CD4-positive, alpha-beta T cell (primary cell): ENCODE results near the gene OASL. TPM values are rescaled to one million over a fixed set of nuclear protein-coding genes. Genes with fewer than 3 reads are reported as not detected.
A peak's percentile ranks its signal among the peaks of the same experiment; 100 is the strongest.

Experiments used
- ATAC-seq: fragments of 200-7000 bp; cut with Tn5 transposase; one replicate; pipeline ENCODE4 v1.10.0; 2022; ENCODE audit warnings: mild to moderate bottlenecking; ENCODE audit not compliant: poor library complexity
- CTCF ChIA-PET: fragments of 350-600 bp; sonication (Branson Sonifier 250); formaldehyde crosslinking; loops from one replicate; lab custom pipeline; 2021; ENCODE audit warnings: antibody characterized with exemption, inconsistent platforms; lab: Charles Lee
- POLR2A ChIA-PET: fragments of 350-600 bp; sonication (Branson Sonifier 250); formaldehyde crosslinking; loops from one replicate; lab custom pipeline; 2021; ENCODE audit warnings: antibody characterized with exemption, inconsistent platforms; lab: Charles Lee
- DNase-seq, 14 experiments: peaks; one replicate each; pipeline ENCODE4 v3.0.0-alpha.2; 2013 to 2020; ENCODE audit warnings: mixed read lengths in 2 of 14
- H3K27ac ChIP-seq, 2 donors: one replicate each; pipeline versions ENCODE4 v1.5.1 to v1.7.0; 2013; ENCODE audit warnings: low read length in 2 of 2, low read depth in 1 of 2, mild to moderate bottlenecking in 1 of 2
- H3K27me3 ChIP-seq, 2 experiments: 1 replicate in 1 of 2; 2 replicates in 1 of 2; pipeline versions ENCODE4 v1.6.1 to v1.7.0; 2013; ENCODE audit warnings: low read length in 2 of 2, control low read depth in 1 of 2, mild to moderate bottlenecking in 1 of 2, moderate library complexity in 1 of 2; ENCODE audit not compliant: insufficient read depth in 2 of 2, control insufficient read depth in 1 of 2
- H3K36me3 ChIP-seq: one replicate; pipeline ENCODE4 v1.6.1; 2013; ENCODE audit warnings: low read length, control low read depth; ENCODE audit not compliant: insufficient read depth
- H3K4me1 ChIP-seq: one replicate; pipeline ENCODE4 v1.6.1; 2013; ENCODE audit warnings: low read length, control low read depth; ENCODE audit not compliant: insufficient read depth
- H3K4me3 ChIP-seq: one replicate; pipeline ENCODE4 v1.5.1; 2013; ENCODE audit warnings: mild to moderate bottlenecking, low read length, moderate library complexity
- H3K9me3 ChIP-seq, 2 experiments: 1 replicate in 1 of 2; 2 replicates in 1 of 2; pipeline versions ENCODE4 v1.6.1 to v1.7.0; 2013; ENCODE audit warnings: low read length in 2 of 2, mild to moderate bottlenecking in 2 of 2, control low read depth in 1 of 2, moderate library complexity in 1 of 2; ENCODE audit not compliant: control insufficient read depth in 1 of 2, insufficient read depth in 1 of 2
- H3K27ac Mint-ChIP-seq: one replicate; pipeline ENCODE4 v1.8.0; 2020; ENCODE audit warnings: mixed read lengths
- H3K27me3 Mint-ChIP-seq: one replicate; pipeline ENCODE4 v1.8.0; 2021; ENCODE audit warnings: mixed read lengths
- H3K36me3 Mint-ChIP-seq: one replicate; pipeline ENCODE4 v1.8.0; 2021; ENCODE audit warnings: low read depth, mixed read lengths
- H3K4me1 Mint-ChIP-seq: one replicate; pipeline ENCODE4 v1.8.0; 2021; ENCODE audit warnings: low read depth, mixed read lengths
- H3K4me3 Mint-ChIP-seq: one replicate; pipeline ENCODE4 v1.8.0; 2020; ENCODE audit warnings: mild to moderate bottlenecking, mixed read lengths
- H3K9me3 Mint-ChIP-seq: one replicate; pipeline ENCODE4 v1.8.0; 2020; ENCODE audit warnings: mixed read lengths
- CTCF ChIP-seq: fragments of 200-600 bp; IDR thresholded peaks from one replicate; pipeline ENCODE4 v1.8.0; 2022; ENCODE audit warnings: antibody characterized with exemption, mild to moderate bottlenecking
- intact Hi-C, 2 experiments: fragments of 100-400 bp; cut with DNase I in 1 of 2; cut with micrococcal nuclease in 1 of 2; formaldehyde crosslinking; loops; one replicate each; pipeline versions ENCODE4 v1.15.1 to v1.9.0; 2023 to 2025; cut with DNase I, micrococcal nuclease
- total RNA-seq, 174 experiments: library from RNA in 2 of 174; stranded (reverse) in 2 of 174; gene quantifications; one replicate each; pipeline ENCODE4 v1.2.3 and lab custom pipeline; 2021 to 2026

Gene OASL
- total RNA-seq, 2 experiments from 2014 or later: 33.0 to 34.7 TPM

- H3K27me3 Mint-ChIP-seq: no peaks in the 10 kb centered on the region
- Histone ChIP-seq H3K9me3 (no peaks in the 10 kb centered on the region), H3K36me3 (peaks cover 19% of the 10 kb centered on the region), H3K4me3 (peak overlapping the region; percentile 17), H3K27ac (peak overlapping the region; percentile 42 to 73), H3K27me3 (no peaks in the 10 kb centered on the region), H3K4me1 (peaks cover 63% of the 10 kb centered on the region)
- intact Hi-C loops: no loop called here
- H3K27ac Mint-ChIP-seq: peak overlapping the region; percentile 89
- H3K4me3 Mint-ChIP-seq: peak overlapping the region; percentile 75
- peaks cover 45% of the 10 kb centered on the region for H3K36me3 Mint-ChIP-seq
- CTCF ChIA-PET: interaction anchor here (1.9 to 2.6 kb wide), 2 partner anchors 27 to 62 kb away, joined by 4 to 15 read pairs; no protein-coding TSS in a partner anchor
- TF ChIP-seq CTCF: no peak
- DNase-seq: peak in 13 of 14 experiments; percentile 31 to 88 (median 55)
- POLR2A ChIA-PET: interaction anchor here (0.6 to 1.9 kb wide), 5 partner anchors 9 to 177 kb away, joined by 3 to 9 read pairs (median 3); no protein-coding TSS in a partner anchor
- peak; percentile 75 for ATAC-seq
- no peaks in the 10 kb centered on the region for H3K9me3 Mint-ChIP-seq
- H3K4me1 Mint-ChIP-seq: peaks cover 46% of the 10 kb centered on the region
Measured at GRCh38 chr12:121033625-121034349, 5.3 kb downstream of the OASL start.

GRCh38 chr12:121030576-121031212 is 8.4 kb downstream of the OASL start:
- H3K36me3 ChIP-seq: peaks cover 44% of the 10 kb centered on the region
- no peaks in the 10 kb centered on the region for H3K9me3 ChIP-seq
- Mint-ChIP-seq H3K27me3 (no peaks in the 10 kb centered on the region), H3K9me3 (no peaks in the 10 kb centered on the region), H3K27ac (no peak overlapping the region), H3K36me3 (peaks cover 66% of the 10 kb centered on the region), H3K4me1 (peaks cover 26% of the 10 kb centered on the region), H3K4me3 (no peak overlapping the region)
- ATAC-seq (no peak), DNase-seq (no peak)
- no peak for TF ChIP-seq CTCF
- no peak overlapping the region for H3K27ac ChIP-seq
- H3K4me1 ChIP-seq: peaks cover 34% of the 10 kb centered on the region
- ChIA-PET POLR2A (no interaction called here), CTCF (no interaction called here)
- H3K4me3 ChIP-seq: no peak overlapping the region
- H3K27me3 ChIP-seq: no peaks in the 10 kb centered on the region
- intact Hi-C loops: no loop called here

GRCh38 chr12:121026274-121027045 is 12.6 kb downstream of the OASL start:
- H3K27me3 Mint-ChIP-seq: no peaks in the 10 kb centered on the region
- no peaks in the 10 kb centered on the region for H3K9me3 Mint-ChIP-seq
- Histone ChIP-seq H3K4me3 (no peak overlapping the region), H3K36me3 (peaks cover 43% of the 10 kb centered on the region), H3K4me1 (no peaks in the 10 kb centered on the region), H3K27ac (no peak overlapping the region), H3K9me3 (no peaks in the 10 kb centered on the region), H3K27me3 (no peaks in the 10 kb centered on the region)
- ChIA-PET CTCF (no interaction called here), POLR2A (no interaction called here)
- no peaks in the 10 kb centered on the region for H3K4me1 Mint-ChIP-seq
- ATAC-seq (no peak), DNase-seq (no peak)
- no peak for TF ChIP-seq CTCF
- H3K4me3 Mint-ChIP-seq: no peak overlapping the region
- peaks cover 58% of the 10 kb centered on the region for H3K36me3 Mint-ChIP-seq
- H3K27ac Mint-ChIP-seq: no peak overlapping the region
- intact Hi-C loops: no loop called here
